Panc1 (cell line): ENCODE results near the gene RIN2. TPM values are rescaled to one million over a fixed set of nuclear protein-coding genes. Genes with fewer than 3 reads are reported as not detected.

Experiments
- ATAC-seq: fragments of 200-7000 bp; cut with Tn5 transposase; 2 replicates; pipeline ENCODE4 v1.9.1; 2020; ENCODE audit warnings: mild to moderate bottlenecking, moderate library complexity
- BruUV-seq: library from RNA; stranded (reverse); fragments of 400-500 nt; replicated peaks from 2 replicates; lab custom pipeline; 2021; lab: Mats Ljungman, UMichigan
- CTCF ChIA-PET: fragments of 300-600 bp; sonication (Branson Sonifier 250); formaldehyde crosslinking; loops from one replicate; lab custom pipeline; 2022; ENCODE audit warnings: antibody characterized with exemption; lab: Charles Lee
- POLR2A ChIA-PET: fragments of 300-600 bp; sonication (Branson Sonifier 250); formaldehyde crosslinking; loops from one replicate; lab custom pipeline; 2022; ENCODE audit warnings: antibody characterized with exemption; lab: Charles Lee
- DNase-seq: peaks from one replicate; pipeline ENCODE4 v3.0.0-alpha.2; 2010; ENCODE audit warnings: low read depth, low spot score
- H3K27ac ChIP-seq: 2 replicates; pipeline ENCODE4 v1.5.1; 2011; ENCODE audit warnings: mild to moderate bottlenecking, low read length, inconsistent platforms
- H3K27me3 ChIP-seq: fragments of 200-500 bp; sonication (Bioruptor generic); 2 replicates; pipeline ENCODE4 v1.6.0; 2014; ENCODE audit warnings: low read length, inconsistent platforms; ENCODE audit not compliant: control insufficient read depth, insufficient read depth
- H3K36me3 ChIP-seq: fragments of 200-500 bp; sonication (Bioruptor generic); 2 replicates; pipeline ENCODE4 v1.5.1; 2014; ENCODE audit warnings: inconsistent platforms, mild to moderate bottlenecking, low read length, moderate library complexity; ENCODE audit not compliant: control insufficient read depth, insufficient read depth
- H3K4me1 ChIP-seq: 2 replicates; pipeline ENCODE4 v1.5.1; 2011; ENCODE audit warnings: inconsistent platforms, mild to moderate bottlenecking, low read length, moderate library complexity; ENCODE audit not compliant: control insufficient read depth, insufficient read depth
- H3K4me3 ChIP-seq, 2 experiments: 2 replicates each; pipeline ENCODE4 v1.5.1; 2011 to 2012; ENCODE audit warnings: low read depth in 2 of 2, low read length in 2 of 2, mild to moderate bottlenecking in 2 of 2, inconsistent platforms in 1 of 2, moderate library complexity in 1 of 2
- H3K9me3 ChIP-seq: fragments of 200-500 bp; sonication (Bioruptor generic); 2 replicates; pipeline ENCODE4 v1.5.1; 2014; ENCODE audit warnings: low read depth, mild to moderate bottlenecking, inconsistent platforms, low read length, moderate library complexity; ENCODE audit not compliant: control insufficient read depth, insufficient read depth
- POLR2AphosphoS5 ChIP-seq: IDR thresholded peaks from 2 replicates; pipeline ENCODE4 v1.6.1; 2012; ENCODE audit warnings: mild to moderate bottlenecking, low read depth, low read length, moderate library complexity
- SIN3A ChIP-seq: IDR thresholded peaks from 2 replicates; pipeline ENCODE4 v1.6.1; 2012; ENCODE audit warnings: low read depth, mild to moderate bottlenecking, low read length, moderate library complexity, borderline replicate concordance; ENCODE audit not compliant: insufficient read depth
- TCF7L2 ChIP-seq: IDR thresholded peaks from 2 replicates; pipeline ENCODE4 v1.6.1; 2011; ENCODE audit warnings: mild to moderate bottlenecking, low read depth, low read length, inconsistent platforms
- in situ Hi-C: cut with HindIII; loops from 2 replicates; pipeline ENCODE4 v1.10.0; 2016; ENCODE audit warnings: low sequenced_read_pairs, low pct_unique_long_range_greater_than_20kb
- intact Hi-C: fragments of 100-400 bp; cut with micrococcal nuclease; formaldehyde crosslinking; loops from one replicate; pipeline ENCODE4 v1.10.0; 2022; ENCODE audit not compliant: unreplicated experiment
- total RNA-seq: library from RNA; stranded (reverse); gene quantifications from one replicate; pipeline ENCODE4 v1.2.1, GENCODE V29; 2021; ENCODE audit not compliant: unreplicated experiment
- TF ChIP-seq, protein P1 (sequence below), 2 experiments: IDR thresholded peaks; 2 replicates each; pipeline ENCODE4 v1.6.1; 2011 to 2012; ENCODE audit warnings: low read depth in 2 of 2, control low read depth in 1 of 2, low read length in 1 of 2, mild to moderate bottlenecking in 1 of 2, moderate library complexity in 1 of 2; ENCODE audit not compliant: insufficient read depth in 1 of 2
- TF ChIP-seq, protein P2 (sequence below): fragments of 450-650 bp; IDR thresholded peaks from 2 replicates; pipeline ENCODE4 v1.5.1; 2017; ENCODE audit warnings: mild to moderate bottlenecking

The RIN2 gene
- total RNA-seq, 1 experiment from 2014 or later, result 25.0 TPM

DNA sequence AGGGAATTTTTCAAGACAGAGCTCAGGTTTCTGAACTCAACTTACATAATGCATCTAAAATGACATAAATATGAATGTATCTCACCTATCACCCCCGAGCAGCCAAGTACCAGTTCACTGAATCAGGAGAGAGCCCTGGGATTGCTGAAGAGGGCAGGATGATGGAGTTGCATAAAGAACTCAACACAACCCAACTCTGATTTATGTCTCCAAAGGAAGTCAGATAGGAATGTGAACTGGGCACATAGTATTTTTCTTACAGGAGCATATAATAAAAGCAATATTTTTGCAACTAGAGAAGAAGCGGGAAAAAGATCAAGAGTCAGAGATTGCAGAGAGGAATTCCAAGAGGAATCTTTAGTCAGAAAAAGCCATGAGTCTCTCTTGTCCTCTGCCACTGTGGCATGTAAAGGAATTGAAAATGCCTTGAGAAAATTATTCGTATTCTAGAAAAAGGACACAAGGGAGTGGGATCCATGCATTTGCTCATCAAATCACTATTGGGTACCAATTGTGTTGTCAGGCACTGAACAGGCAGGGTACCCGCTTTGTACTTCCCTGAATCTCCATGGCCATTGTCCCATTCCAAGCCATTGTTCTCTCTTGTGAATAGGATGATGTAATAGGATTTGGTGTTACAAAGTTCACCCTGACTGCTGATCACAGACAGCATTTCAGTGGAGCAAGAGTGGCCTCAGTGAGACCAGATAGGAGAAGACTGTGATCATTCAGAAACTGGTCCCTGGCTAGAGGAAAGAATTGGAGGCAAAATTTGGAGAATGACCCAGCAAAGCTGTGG is 16.3 kb downstream of the RIN2 start:
- Histone ChIP-seq H3K36me3 (no peaks in the 10 kb centered on the region), H3K27me3 (no peaks in the 10 kb centered on the region), H3K27ac (peak overlapping the region; percentile 13; the same call in 1 of the 2 replicates), H3K4me3 (no peak overlapping the region), H3K4me1 (peaks cover 4% of the 10 kb centered on the region), H3K9me3 (no peaks in the 10 kb centered on the region)
- in situ Hi-C loops, result no loop called here
- no peak for TF ChIP-seq TCF7L2
- no peak for TF ChIP-seq SIN3A
- TF ChIP-seq POLR2AphosphoS5, result no peak
- TF ChIP-seq, protein P1, sequence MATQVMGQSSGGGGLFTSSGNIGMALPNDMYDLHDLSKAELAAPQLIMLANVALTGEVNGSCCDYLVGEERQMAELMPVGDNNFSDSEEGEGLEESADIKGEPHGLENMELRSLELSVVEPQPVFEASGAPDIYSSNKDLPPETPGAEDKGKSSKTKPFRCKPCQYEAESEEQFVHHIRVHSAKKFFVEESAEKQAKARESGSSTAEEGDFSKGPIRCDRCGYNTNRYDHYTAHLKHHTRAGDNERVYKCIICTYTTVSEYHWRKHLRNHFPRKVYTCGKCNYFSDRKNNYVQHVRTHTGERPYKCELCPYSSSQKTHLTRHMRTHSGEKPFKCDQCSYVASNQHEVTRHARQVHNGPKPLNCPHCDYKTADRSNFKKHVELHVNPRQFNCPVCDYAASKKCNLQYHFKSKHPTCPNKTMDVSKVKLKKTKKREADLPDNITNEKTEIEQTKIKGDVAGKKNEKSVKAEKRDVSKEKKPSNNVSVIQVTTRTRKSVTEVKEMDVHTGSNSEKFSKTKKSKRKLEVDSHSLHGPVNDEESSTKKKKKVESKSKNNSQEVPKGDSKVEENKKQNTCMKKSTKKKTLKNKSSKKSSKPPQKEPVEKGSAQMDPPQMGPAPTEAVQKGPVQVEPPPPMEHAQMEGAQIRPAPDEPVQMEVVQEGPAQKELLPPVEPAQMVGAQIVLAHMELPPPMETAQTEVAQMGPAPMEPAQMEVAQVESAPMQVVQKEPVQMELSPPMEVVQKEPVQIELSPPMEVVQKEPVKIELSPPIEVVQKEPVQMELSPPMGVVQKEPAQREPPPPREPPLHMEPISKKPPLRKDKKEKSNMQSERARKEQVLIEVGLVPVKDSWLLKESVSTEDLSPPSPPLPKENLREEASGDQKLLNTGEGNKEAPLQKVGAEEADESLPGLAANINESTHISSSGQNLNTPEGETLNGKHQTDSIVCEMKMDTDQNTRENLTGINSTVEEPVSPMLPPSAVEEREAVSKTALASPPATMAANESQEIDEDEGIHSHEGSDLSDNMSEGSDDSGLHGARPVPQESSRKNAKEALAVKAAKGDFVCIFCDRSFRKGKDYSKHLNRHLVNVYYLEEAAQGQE (IDR thresholded peaks at IDR 0.05; ENCODE audit: insufficient read depth in 1 of 2, low read depth in 2 of 2, low read length in 1 of 2), result no peak
- TF ChIP-seq, protein P2, sequence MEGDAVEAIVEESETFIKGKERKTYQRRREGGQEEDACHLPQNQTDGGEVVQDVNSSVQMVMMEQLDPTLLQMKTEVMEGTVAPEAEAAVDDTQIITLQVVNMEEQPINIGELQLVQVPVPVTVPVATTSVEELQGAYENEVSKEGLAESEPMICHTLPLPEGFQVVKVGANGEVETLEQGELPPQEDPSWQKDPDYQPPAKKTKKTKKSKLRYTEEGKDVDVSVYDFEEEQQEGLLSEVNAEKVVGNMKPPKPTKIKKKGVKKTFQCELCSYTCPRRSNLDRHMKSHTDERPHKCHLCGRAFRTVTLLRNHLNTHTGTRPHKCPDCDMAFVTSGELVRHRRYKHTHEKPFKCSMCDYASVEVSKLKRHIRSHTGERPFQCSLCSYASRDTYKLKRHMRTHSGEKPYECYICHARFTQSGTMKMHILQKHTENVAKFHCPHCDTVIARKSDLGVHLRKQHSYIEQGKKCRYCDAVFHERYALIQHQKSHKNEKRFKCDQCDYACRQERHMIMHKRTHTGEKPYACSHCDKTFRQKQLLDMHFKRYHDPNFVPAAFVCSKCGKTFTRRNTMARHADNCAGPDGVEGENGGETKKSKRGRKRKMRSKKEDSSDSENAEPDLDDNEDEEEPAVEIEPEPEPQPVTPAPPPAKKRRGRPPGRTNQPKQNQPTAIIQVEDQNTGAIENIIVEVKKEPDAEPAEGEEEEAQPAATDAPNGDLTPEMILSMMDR, result no peak
- ATAC-seq (no peak), DNase-seq (no peak)
- BruUV-seq, result no TSS peak
- ChIA-PET CTCF (no interaction called here), POLR2A (no interaction called here)
- intact Hi-C loops, result no loop called here

DNA sequence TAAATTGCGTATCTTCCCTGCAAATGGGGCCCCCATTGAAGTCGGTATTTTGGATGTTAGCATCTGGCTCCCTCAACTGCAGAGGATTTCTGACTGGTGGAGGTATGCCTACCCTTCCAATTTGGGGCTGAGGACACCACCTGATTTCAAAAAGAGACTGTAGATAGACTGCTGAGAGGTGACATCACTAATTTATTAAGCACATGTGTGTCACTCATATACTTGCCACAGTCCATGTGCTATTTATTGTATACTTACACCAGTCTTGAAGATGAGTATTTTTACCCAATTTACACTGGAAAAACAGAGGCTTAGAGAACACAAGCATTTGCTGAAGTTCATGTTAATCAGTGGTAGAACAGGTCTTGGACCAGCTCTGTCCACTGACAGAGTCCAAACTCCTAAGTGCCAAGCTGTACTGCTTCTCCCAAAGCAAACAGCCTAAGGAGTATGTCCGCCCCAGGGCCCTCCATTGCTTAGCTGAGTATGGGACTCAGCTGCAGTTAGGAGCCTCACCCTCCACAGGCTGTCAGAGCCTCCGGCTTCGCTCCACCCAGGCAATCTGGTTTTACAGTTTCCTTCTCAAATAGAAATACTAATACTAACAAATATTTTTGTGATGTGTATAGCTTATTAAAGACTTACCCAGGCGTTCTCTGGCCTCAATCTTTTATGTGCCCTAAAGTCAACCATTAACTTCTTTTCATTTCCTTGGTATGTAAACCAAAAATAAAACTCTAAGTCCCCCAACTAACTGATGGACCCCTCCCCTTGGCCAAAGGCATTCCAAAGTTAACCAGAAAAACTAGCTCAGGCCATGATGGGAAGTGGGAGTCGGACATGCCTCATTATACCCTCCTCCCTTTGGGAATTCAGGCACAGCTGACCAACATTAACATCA is 17.5 kb downstream of the RIN2 start:
- Histone ChIP-seq H3K27ac (no peak overlapping the region), H3K4me3 (no peak overlapping the region), H3K36me3 (no peaks in the 10 kb centered on the region), H3K4me1 (peaks cover 7% of the 10 kb centered on the region), H3K9me3 (no peaks in the 10 kb centered on the region), H3K27me3 (no peaks in the 10 kb centered on the region)
- ChIA-PET POLR2A (interaction anchor here (0.5 kb wide), 1 partner anchor 1330 kb away, joined by 3 read pairs; no protein-coding TSS in a partner anchor), CTCF (interaction anchor here (0.5 kb wide), 1 partner anchor 9 kb away, joined by 3 read pairs; no protein-coding TSS in a partner anchor)
- DNase-seq (no peak), ATAC-seq (no peak)
- no TSS peak for BruUV-seq
- intact Hi-C loops, result no loop called here
- TF ChIP-seq, protein P1 (IDR thresholded peaks at IDR 0.05; ENCODE audit: insufficient read depth in 1 of 2, low read depth in 2 of 2, low read length in 1 of 2), result no peak
- in situ Hi-C loops, result no loop called here
